Retina (tissue), 1 donor: ENCODE data around the gene MYO1B.

Experiments used
- DNase-seq: peaks from one replicate; pipeline ENCODE4 v3.0.0-alpha.2; 2016

MYO1B gene

GRCh38 chr2:191474464-191474863 lies 229.3 kb downstream of the MYO1B start:
- no peak for DNase-seq
